Stimulated activated CD4-positive, alpha-beta T cell treated with anti-CD3 and anti-CD28 coated beads, Interleukin-4, amount 100 ng/mL, for 1 hour (primary cell): ENCODE data around the gene AKT3.
"Not testable (repeated sequence)": the region's sequence is repeated elsewhere in the genome, so short reads cannot be mapped to it uniquely, and the experiment has no call there.

ENCODE experiments used
- DNase-seq: peaks from one replicate; pipeline ENCODE4 v3.0.0-alpha.2; 2020

The AKT3 gene

DNA sequence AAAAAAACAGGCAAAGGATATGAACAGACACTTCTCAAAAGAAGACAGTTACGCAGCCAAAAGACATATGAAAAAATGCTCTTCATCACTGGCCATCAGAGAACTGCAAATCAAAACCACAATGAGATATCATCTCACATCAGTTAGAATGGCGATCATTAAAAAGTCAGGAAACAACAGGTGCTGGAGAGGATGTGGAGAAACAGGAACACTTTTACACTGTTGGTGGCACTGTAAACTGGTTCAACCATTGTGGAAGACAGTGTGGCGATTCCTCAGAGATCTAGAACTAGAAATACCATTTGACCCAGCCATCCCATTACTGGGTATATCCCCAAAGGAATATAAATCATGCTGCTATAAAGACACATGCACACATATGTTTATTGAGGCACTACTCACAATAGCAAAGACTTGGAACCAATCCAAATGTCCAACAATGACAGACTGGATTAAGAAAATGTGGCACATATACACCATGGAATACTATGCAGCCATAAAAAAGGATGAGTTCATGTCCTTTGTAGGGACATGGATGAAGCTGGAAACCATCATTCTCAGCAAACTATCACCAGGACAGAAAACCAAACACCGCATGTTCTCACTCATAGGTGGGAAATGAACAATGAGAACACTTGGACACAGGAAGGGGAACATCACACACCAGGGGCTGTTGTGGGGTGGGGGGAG, 77.5 kb downstream of the AKT3 start:
- DNase-seq: not testable (repeated sequence)

DNA sequence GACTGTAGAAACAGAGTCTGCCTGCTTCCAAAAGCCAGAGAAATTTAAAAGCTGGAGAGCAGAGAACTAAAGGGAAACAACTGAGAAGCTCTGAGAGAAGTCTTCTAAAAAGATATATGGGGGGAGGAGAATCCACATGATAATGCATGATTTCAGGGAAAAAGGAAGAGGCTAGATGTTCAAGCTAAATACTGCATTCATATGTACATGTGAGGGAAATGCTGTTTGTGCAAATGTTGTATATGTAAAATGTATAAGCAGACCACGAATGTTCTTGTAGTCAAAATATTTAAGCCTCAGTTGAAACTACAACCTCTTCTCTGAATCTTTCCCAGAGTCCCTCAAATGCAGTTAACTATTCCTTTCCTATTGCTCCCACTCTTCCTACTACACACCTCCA, 79.2 kb downstream of the AKT3 start:
- DNase-seq: no peak

DNA sequence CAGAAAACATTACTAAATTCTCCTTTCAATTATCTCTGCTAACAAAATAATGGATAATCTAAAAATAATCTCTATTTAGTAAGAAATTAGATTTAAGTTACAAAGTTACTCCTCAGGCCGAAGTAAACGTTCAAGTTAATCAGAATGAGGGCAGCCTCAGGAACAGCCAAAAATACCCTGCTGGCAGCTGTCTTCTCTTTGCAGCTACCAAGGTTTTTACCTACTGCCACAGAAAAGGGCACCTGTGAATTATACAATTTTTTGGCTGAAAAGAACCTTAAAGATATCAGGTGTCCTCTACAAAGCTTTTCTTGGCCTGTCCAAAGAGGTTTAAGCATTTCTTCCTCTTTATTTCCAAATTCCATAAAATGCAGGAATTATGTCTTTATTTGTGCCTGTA, 84.4 kb downstream of the AKT3 start:
- DNase-seq: no peak

DNA sequence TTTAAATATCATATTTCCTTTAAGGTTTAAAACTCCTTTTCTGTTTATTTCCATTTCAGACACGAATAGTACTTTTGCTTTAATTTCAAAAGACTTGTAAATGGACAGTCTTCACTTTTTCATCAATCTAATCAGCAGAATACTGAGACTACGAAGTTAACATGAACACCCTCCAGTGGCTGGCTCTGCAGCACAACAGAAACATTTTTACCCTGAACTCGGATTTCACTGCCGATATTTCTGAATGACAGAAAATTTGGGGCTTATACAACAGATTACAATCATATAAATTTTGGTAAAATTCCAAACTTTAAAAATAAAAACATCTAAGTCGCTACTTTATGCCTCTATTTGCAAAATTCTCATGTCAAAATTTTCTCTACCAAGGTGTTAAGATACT, 86.2 kb downstream of the AKT3 start:
- DNase-seq: no peak

DNA sequence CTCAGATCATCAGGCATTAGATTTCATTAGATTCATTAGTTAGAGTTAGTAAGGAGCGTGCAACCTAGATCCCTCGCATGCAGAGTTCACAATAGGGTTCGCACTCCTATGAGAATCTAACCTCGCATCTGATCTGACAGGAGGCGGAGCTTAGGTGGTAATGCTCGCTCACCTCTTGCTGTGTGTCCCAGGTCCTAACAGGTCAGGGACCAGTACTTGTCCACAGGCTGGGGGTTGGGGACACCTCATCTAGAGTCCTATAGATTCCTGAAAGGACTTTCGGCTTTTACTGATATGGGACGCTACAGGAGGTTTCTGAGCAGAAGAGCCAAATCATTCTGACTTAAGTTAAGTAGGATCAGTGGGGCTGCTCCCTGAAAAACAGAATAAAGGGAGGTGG, 91.4 kb downstream of the AKT3 start:
- no peak for DNase-seq

DNA sequence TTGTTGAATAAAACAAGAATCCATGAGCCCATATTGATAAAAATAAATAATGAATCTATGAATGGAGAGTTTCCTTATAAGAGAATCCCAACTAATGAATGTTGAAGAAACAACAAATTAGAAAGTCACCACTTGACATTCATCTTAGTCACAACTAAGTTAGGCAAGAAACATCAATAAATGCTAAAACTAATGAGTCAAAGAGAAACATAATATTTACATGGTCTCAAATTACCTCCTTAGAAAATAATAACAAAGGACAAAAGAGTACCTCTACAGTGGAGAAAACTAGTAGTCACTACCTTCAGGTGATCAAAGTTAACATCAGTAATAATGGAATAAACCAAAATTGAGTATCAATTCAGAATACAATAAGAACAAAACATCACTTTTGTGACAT, 93.5 kb downstream of the AKT3 start:
- DNase-seq: no peak

DNA sequence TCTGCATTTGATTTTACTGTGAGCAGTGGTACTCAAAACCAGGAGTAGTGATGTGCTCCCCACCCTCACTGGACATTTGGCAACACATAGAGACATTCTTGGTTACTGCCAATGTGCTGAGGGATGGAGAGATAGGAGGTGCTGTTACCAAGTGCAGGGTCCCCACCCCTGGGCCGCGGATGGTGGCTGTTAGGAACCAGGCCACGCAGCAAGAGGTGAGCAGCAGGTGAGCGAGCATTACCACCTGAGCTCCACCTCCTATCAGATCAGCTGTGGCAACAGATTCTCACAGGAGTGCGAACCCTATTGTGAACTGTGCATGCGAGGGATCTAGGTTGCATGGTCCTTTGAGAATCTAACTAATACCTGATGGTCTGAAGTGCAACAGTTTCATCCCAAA, 95.7 kb downstream of the AKT3 start:
- DNase-seq: no peak

DNA sequence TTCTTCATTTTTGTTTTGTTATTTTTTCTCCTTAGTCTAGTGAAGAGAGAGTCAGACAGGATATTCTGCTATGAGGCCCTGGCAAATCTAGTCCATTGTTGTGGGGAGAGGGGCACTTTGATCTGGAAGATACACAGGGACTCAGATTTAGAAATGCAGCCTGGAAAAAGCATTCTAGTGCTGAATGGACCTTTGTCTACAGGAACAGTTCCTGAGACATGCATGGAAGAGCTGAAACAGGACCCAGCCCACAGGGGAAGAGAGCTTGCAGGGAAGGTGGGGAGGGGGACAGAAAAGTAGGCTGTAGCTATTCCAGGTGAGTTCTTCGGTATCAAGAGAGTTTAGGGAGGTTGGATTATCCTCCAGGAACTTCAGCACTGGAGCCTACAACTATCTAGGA, 98.5 kb downstream of the AKT3 start:
- DNase-seq: no peak

DNA sequence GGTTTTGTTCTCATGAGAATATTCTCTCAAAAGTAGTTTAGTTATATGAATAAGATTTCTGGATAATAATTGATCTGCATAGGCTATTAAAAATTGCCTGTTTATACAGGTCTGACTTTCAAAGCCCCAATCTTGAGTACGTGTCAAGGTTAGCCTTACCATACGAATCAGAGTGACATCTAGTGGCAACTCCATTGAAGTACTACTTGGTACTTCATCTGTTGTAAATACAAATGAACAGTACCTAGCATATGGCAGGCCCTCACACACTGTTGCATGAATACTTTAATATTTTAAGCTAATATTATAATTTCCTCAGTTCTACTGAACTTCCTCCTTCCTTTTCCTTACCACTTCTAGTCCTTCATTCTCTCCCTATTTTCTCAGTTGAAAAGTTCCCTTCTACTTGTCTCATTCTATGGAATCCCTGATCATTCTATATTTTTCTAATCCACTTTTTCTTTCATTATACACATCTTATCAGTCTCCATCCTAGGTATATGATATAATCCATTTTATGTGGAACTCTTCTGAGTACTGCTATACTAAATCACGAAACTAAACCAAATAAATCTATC, 101.2 kb downstream of the AKT3 start:
- DNase-seq: no peak

DNA sequence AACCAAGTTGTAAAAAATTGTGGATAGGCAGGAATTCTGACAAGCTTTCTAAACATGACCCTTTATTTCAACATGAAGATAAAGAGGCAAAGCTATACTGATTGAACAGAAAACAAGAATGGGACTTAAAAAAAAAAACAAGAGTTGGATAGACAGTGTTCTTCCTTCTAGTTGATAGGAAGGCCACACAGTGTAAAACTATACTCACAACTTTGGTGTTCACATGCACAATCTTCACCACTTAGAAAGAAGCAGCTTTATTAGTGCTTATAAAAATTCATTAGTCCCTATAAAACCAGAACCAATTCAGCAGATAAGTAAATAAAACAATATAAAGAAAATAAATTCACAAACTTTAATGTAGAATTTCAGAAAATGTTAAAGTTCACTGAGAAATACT, 101.8 kb downstream of the AKT3 start:
- no peak for DNase-seq

DNA sequence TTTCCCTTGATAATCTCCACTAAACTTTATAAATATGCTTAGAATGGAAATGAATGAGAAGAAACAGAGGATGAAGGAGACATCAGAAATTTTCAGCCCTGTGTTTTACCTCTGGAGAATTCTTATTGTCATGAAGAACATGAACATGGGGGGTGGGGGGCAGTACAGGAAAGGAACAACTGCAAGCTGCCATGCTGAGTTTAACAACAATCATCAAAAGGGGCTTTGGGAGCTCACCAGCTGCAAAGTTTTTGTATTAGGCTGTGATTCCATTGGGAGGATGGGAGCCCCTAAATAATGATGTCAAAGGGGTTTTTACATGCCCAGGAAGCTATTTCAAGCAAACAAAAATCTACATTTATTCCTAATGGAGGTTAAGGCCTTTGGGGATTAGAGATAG, 103.3 kb downstream of the AKT3 start:
- no peak for DNase-seq

DNA sequence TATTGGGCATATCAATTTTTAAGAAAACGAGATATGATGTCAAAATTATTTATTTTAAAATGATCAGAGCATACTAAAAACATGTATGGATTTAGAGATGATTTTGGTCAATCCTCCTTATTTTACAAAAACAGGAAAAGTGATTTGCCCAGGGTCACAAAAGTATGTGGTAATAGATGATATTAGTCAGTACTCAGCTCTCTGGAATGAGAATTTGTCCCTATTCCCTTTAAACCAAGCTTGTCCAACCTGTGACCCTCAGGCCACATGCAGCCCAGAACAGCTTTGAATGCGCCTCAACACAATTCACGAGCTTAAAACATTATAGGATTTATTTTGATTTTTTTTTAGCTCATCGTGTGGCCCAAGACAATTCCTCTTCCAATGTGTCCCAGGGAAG, 104.7 kb downstream of the AKT3 start:
- DNase-seq: no peak

DNA sequence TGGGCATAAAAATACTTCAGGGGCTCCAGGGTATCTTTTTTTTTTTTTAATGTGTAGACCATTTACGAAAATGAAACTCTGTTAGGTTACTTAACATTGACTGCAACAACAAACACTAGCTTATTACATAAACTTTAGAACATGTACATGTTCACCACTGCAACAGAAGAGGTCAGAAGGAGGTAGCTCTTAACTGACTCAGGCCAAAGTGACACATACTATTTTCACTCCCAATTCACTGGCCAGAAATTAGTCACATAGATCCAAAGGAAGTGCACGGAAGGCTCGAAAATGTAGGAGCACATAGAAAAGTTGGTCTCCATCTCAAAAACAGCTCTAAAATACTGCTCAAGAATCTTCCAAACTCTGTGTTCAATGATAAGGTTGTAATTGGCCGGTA, 107.2 kb downstream of the AKT3 start:
- no peak for DNase-seq

DNA sequence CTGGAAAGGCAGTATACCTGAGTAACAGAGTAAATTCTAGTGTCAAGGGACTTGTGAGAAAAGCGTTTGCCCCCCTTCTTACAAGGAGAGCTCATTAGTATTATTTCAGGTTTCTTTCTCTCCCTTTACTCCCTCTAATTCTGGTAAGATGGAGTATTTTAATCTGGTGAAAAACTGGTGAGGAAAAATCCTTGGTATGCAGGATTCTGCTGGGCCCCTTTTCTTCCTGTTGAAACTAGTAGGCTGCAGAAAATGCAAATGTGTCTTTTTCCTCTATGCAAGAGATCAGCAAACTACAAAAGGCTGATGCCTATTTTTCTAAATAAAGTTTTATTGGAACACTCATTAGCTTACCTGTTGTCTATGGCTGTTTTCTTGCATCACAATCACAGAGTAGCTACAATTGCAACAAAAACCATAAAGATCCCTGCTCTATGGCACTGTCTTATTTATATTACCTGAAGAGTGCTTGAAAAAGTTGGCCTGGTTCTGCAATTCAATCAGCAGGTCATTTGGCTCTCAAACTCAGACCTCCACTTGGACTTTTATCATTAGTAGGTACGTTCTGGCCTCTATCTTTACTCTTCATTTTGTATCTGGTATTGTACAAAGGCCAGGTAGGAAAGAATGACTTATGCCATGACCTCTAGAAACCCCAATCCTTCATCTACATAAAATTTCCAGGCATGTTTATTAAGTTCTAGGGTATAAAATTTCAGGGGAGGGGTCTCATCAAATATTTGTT, 109.6 kb downstream of the AKT3 start:
- DNase-seq: no peak

DNA sequence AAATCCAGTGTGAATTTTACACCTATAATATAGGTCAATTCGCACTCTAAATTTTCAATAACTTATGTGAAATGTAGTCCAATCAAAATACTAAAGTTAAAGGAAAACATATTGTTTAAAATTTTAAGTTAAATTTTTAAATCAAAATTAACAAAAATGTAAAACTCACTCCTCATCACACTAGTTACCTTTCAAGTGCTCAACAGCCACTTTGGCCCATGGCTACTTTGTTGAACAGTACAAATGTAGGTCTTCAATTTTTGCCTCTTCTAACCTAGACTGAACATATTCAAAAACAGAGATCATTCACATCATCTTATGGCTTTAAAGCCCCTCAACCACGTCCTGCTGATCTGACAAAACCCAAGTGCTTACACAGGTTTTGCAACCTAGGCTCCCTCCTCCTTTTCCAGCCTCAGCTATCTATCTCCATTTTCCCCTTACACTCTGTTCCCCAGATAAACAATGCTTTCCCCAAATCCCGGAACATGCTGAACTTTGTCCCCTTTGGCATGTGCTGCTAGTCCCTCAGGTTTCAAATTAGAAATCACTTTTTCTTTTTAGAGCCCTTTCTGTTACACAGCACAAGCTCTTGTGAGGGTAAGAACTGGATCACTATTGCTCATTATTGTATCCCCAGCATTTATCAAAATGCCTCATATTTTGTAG, 110.6 kb downstream of the AKT3 start:
- DNase-seq: no peak

DNA sequence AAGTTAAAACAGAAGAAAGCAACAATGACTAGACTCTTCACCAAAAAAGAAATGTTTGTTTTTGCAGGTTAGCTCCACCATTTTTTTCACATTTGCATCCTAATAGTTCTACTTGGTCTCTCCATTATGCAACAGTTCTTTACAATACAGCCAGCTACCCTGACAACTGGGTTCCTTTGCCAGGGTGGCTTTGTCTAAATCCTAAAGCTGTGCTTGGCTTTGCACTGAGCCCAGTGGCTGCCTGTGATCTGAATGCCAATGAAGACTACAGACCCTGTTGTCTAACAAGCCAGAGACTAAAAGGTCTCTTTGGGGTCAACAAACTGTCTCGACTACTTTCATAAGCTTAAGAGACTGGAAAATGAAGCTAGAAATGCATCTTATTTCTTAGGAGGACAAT, 112.0 kb downstream of the AKT3 start:
- no peak for DNase-seq

DNA sequence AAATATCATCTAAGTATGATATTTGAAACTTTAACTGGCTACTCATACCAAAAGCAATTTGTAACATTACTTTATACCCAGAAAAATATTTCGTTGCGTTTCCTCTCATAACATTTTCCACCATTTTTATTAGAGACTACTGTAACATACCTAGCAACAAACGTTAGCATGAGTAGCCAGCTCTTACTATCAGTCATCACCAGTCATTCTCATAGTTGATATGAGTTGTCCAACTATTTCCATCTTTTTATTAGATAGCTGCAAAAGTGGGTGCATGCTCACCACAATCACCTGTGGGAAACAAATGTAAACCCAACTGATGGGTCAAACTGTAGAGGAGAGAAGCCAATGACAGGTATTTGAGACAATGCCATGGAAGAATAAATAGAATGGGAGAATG, 114.6 kb downstream of the AKT3 start:
- no peak for DNase-seq

DNA sequence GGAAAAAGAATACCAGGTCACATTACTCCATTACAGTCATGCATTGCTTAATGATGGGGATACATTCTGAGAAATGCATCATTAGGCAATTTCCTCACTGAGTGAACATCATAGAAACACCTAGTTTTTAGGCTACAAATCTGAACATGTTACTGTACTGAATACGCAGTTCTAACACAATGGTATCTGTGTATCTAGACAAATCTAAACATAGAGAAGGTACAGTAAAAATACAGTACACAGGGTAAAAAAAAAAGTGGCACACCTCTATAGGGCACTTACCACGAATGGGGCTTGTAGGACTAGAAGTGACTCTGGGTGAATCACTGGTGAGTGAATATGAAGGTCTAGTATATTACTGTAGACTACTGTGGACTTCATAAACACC, 115.7 kb downstream of the AKT3 start:
- DNase-seq: no peak

DNA sequence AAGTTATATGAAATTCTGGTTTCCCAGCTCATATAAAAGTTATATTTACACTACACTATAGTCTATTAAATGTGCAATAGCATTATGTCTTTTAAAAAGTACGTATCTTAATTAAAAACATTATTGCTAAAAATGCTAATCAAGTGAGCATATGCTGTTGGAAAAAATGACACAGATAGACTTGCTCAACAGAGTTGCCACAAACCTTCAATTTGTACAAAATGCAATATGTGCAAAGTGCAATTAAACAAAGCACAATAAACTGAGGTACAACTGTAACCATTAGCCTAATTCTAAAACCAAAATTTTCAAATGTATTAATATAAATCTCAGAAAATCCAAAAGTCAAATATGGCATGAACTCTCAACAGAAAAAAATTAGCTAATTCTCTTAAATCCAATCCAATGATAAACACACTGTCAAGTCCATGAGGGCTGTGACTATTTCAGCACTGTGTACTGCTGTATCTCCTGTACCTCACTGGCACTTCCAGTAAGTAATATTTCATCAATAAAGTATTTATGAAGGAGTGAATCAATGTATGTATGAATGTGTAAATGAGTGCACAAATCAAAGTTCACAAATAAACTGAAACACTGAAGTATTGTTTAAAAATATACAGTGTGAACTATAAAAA, 116.3 kb downstream of the AKT3 start:
- DNase-seq: no peak

DNA sequence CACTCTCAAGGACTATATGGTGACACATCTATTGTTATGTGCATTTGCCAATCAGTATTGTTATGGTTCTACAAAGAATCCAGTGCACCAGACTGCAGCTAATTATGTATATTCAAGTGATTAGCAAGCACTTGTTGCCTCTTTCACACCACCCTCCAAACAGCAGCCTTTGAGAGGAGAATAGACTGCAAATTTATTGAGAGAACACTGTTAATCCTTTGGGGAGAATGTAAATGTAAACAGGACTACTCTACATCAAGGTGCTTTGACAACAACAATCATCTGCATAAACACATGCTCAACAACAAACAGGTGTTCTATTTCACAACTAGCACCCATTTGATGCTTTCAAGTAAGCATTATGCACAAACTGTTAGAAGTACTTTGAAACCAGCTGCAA, 117.4 kb downstream of the AKT3 start:
- no peak for DNase-seq

DNA sequence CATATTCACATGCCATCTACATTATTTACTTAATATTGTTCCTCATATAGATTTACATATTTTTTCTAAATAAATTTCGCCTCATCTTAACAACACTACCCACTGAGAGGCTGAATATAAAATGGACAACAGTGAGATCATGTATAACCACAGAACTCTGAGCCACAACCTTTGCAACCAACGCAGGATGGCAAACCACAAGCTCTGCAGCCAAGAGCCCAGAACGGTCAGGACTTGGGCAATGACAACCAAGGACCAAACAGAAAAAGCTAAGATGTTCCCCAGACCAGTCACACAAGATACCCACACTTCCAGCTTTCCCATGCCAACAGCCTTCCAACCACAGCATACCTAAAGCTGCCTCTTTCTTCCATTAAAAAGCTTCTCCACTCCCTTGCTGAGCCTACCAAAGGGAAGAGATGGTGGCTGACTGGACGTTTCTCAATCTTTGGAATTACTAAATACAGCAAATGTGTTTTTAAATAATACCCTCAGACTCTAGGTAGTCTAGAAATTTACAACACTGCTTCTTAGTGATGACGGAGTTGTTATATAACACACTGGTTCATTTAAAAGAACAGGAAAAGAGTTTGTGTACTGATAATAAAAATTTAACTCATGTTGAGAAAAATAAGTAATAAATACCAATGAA, 117.9 kb downstream of the AKT3 start:
- DNase-seq: no peak

DNA sequence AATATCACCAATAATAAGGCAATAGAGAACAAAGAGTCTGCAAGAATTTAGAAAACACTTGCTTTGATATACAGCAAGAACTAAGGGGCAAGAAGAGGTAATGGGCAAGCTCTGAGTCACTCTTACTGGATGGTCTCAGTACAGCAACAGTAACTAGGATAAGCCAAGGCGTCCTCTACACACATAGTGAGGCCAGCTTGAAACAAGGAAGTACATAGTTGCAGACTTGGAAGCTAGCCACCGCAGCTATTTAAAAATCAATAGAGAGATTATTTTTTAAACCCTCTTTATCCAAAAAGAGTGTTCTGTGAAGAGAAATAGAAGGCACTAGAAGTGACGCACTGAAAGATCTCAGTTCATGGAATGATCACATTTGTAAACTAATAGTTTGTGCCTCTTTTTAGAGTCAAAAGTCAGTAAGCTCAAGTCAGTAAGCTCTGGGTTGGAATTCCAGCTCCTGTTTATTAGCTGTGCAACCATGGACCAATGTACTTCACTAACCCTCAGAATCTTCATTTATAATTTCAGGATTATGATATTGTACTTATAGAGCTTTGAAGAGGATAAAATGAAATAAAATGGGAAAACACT, 118.6 kb downstream of the AKT3 start:
- DNase-seq: no peak
